ENCODE measurements around the gene IGF2R.
"Not testable (repeated sequence)": the region's sequence is repeated elsewhere in the genome, so short reads cannot be mapped to it uniquely, and the experiment has no call there.

The IGF2R gene

GRCh38 chr6:159968295-159969203, at the start of gene IGF2R:
IGF2R (plus strand) TSS chr6:159969082; CDS start chr6:159969247, 165 bp downstream.
- peak; percentile 92 for DNase-seq (ENCODE audit: low spot score)

- DNase-seq (ENCODE audit: low spot score): no peak
Observed at GRCh38 chr6:159919800-159920199, 49.1 kb upstream of the IGF2R start.

- not testable (repeated sequence) for DNase-seq (ENCODE audit: low spot score)
Observed at GRCh38 chr6:159924150-159924549, 44.7 kb upstream of the IGF2R start.

GRCh38 chr6:159926542-159927203, 42.2 kb upstream of the IGF2R start:
- DNase-seq (ENCODE audit: low spot score): no peak

- no peak for DNase-seq (ENCODE audit: low spot score)
Observed at GRCh38 chr6:159929819-159930218, 39.1 kb upstream of the IGF2R start.

- no peak for DNase-seq (ENCODE audit: low spot score)
Observed at GRCh38 chr6:159931112-159931511, 37.8 kb upstream of the IGF2R start.

- no peak for DNase-seq (ENCODE audit: low spot score)
Observed at GRCh38 chr6:159931846-159932245, 37.0 kb upstream of the IGF2R start.

- DNase-seq (ENCODE audit: low spot score): no peak
Observed at GRCh38 chr6:159933077-159933476, 35.8 kb upstream of the IGF2R start.

- no peak for DNase-seq (ENCODE audit: low spot score)
Observed at GRCh38 chr6:159934181-159934580, 34.7 kb upstream of the IGF2R start.

GRCh38 chr6:159935065-159935464, 33.8 kb upstream of the IGF2R start:
- DNase-seq (ENCODE audit: low spot score): no peak

- no peak for DNase-seq (ENCODE audit: low spot score)
Observed at GRCh38 chr6:159935633-159936032, 33.2 kb upstream of the IGF2R start.

GRCh38 chr6:159939591-159940016, 29.3 kb upstream of the IGF2R start:
- no peak for DNase-seq (ENCODE audit: low spot score)

GRCh38 chr6:159941286-159942113, 27.4 kb upstream of the IGF2R start:
- DNase-seq (ENCODE audit: low spot score): no peak

GRCh38 chr6:159943101-159943632, 25.7 kb upstream of the IGF2R start:
- DNase-seq (ENCODE audit: low spot score): no peak

GRCh38 chr6:159943968-159944598, 24.8 kb upstream of the IGF2R start:
- no peak for DNase-seq (ENCODE audit: low spot score)

- no peak for DNase-seq (ENCODE audit: low spot score)
Observed at GRCh38 chr6:159945801-159946392, 23.0 kb upstream of the IGF2R start.

- no peak for DNase-seq (ENCODE audit: low spot score)
Observed at GRCh38 chr6:159946912-159947311, 22.0 kb upstream of the IGF2R start.

GRCh38 chr6:159948199-159948598, 20.7 kb upstream of the IGF2R start:
- no peak for DNase-seq (ENCODE audit: low spot score)

GRCh38 chr6:159951772-159952171, 17.1 kb upstream of the IGF2R start:
- no peak for DNase-seq (ENCODE audit: low spot score)

- DNase-seq (ENCODE audit: low spot score): no peak
Observed at GRCh38 chr6:159952289-159953005, 16.4 kb upstream of the IGF2R start.
